ENCODE results near the gene CFAP54.

CFAP54 gene

GRCh38 chr12:96474206-96474605 is 15.2 kb upstream of the CFAP54 start:
- Histone ChIP-seq H3F3A (ENCODE audit: insufficient read depth, low read length) (no peaks in the 10 kb centered on the region), H3K4me1 (ENCODE audit: insufficient read depth, low read length, severe bottlenecking) (no peaks in the 10 kb centered on the region), H3K9ac (ENCODE audit: low read length) (no peak overlapping the region), H3K27me3 (ENCODE audit: insufficient read depth, low read length) (no peaks in the 10 kb centered on the region), H3K9me3 (ENCODE audit: low read length) (no peaks in the 10 kb centered on the region), H3K27ac (ENCODE audit: low read depth, low read length, poor library complexity, severe bottlenecking) (no peak overlapping the region), H3K79me2 (ENCODE audit: insufficient read depth, low read length) (no peaks in the 10 kb centered on the region), H2AFZ (ENCODE audit: low read length) (no peak overlapping the region), H3K4me3 (ENCODE audit: low read depth, low read length, poor library complexity, severe bottlenecking) (no peak overlapping the region), H3K9me2 (ENCODE audit: low read depth, low read length) (no peaks in the 10 kb centered on the region), H4K20me1 (ENCODE audit: insufficient read depth, low read length) (no peaks in the 10 kb centered on the region), H3K4me2 (ENCODE audit: low read length) (no peak overlapping the region), H3K36me3 (ENCODE audit: insufficient read depth, low read length) (no peaks in the 10 kb centered on the region)
- TF ChIP-seq, protein P1, sequence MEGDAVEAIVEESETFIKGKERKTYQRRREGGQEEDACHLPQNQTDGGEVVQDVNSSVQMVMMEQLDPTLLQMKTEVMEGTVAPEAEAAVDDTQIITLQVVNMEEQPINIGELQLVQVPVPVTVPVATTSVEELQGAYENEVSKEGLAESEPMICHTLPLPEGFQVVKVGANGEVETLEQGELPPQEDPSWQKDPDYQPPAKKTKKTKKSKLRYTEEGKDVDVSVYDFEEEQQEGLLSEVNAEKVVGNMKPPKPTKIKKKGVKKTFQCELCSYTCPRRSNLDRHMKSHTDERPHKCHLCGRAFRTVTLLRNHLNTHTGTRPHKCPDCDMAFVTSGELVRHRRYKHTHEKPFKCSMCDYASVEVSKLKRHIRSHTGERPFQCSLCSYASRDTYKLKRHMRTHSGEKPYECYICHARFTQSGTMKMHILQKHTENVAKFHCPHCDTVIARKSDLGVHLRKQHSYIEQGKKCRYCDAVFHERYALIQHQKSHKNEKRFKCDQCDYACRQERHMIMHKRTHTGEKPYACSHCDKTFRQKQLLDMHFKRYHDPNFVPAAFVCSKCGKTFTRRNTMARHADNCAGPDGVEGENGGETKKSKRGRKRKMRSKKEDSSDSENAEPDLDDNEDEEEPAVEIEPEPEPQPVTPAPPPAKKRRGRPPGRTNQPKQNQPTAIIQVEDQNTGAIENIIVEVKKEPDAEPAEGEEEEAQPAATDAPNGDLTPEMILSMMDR (IDR thresholded peaks at IDR 0.05; ENCODE audit: low read length): no peak
- no peak for TF ChIP-seq EZH2 (IDR thresholded peaks at IDR 0.05; ENCODE audit: borderline replicate concordance, low read length)

DNA sequence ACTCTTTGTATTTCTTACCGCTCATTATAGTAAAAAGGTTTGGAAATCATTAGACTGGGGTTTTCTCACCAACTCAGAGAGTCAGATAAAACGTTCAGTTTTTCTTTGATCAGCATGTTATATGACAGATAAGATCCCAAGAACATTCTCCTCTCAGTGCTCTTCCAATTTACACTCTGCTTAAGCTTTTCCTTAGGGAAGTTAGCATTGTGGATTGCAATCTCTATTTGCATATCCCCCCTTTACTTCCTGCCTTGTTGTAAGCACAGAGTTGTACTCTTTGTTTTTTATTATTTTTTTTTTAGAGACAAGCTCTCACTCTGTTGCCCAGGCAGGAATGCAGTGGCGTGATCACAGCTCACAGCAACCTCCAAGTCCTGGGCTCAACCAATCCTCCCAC is 11.4 kb upstream of the CFAP54 start:
- Histone ChIP-seq H3K9me3 (ENCODE audit: low read length) (no peaks in the 10 kb centered on the region), H3K9ac (ENCODE audit: low read length) (no peak overlapping the region), H3K27me3 (ENCODE audit: insufficient read depth, low read length) (no peaks in the 10 kb centered on the region), H2AFZ (ENCODE audit: low read length) (no peak overlapping the region), H3F3A (ENCODE audit: insufficient read depth, low read length) (no peaks in the 10 kb centered on the region), H4K20me1 (ENCODE audit: insufficient read depth, low read length) (no peaks in the 10 kb centered on the region), H3K27ac (ENCODE audit: low read depth, low read length, poor library complexity, severe bottlenecking) (no peak overlapping the region), H3K4me3 (ENCODE audit: low read depth, low read length, poor library complexity, severe bottlenecking) (no peak overlapping the region), H3K4me1 (ENCODE audit: insufficient read depth, low read length, severe bottlenecking) (no peaks in the 10 kb centered on the region), H3K79me2 (ENCODE audit: insufficient read depth, low read length) (no peaks in the 10 kb centered on the region), H3K36me3 (ENCODE audit: insufficient read depth, low read length) (no peaks in the 10 kb centered on the region), H3K4me2 (ENCODE audit: low read length) (no peak overlapping the region), H3K9me2 (ENCODE audit: low read depth, low read length) (no peaks in the 10 kb centered on the region)
- TF ChIP-seq EZH2 (IDR thresholded peaks at IDR 0.05; ENCODE audit: borderline replicate concordance, low read length): no peak
- TF ChIP-seq, protein P1 (IDR thresholded peaks at IDR 0.05; ENCODE audit: low read length): no peak

- Histone ChIP-seq H3K4me3 (ENCODE audit: low read depth, low read length, poor library complexity, severe bottlenecking) (no peak overlapping the region), H3K9ac (ENCODE audit: low read length) (no peak overlapping the region), H3K9me2 (ENCODE audit: low read depth, low read length) (no peaks in the 10 kb centered on the region), H3K4me2 (ENCODE audit: low read length) (no peak overlapping the region), H4K20me1 (ENCODE audit: insufficient read depth, low read length) (no peaks in the 10 kb centered on the region), H3K27me3 (ENCODE audit: insufficient read depth, low read length) (no peaks in the 10 kb centered on the region), H3K4me1 (ENCODE audit: insufficient read depth, low read length, severe bottlenecking) (no peaks in the 10 kb centered on the region), H3K9me3 (ENCODE audit: low read length) (no peaks in the 10 kb centered on the region), H3K27ac (ENCODE audit: low read depth, low read length, poor library complexity, severe bottlenecking) (no peak overlapping the region), H2AFZ (ENCODE audit: low read length) (no peak overlapping the region), H3K79me2 (ENCODE audit: insufficient read depth, low read length) (no peaks in the 10 kb centered on the region), H3K36me3 (ENCODE audit: insufficient read depth, low read length) (no peaks in the 10 kb centered on the region), H3F3A (ENCODE audit: insufficient read depth, low read length) (no peaks in the 10 kb centered on the region)
- TF ChIP-seq, protein P1 (IDR thresholded peaks at IDR 0.05; ENCODE audit: low read length): no peak
- TF ChIP-seq EZH2 (IDR thresholded peaks at IDR 0.05; ENCODE audit: borderline replicate concordance, low read length): no peak
Measured at GRCh38 chr12:96482086-96482485, 7.3 kb upstream of the CFAP54 start.

All from OCI-LY1 (cell line).